Smooth muscle cell of trachea (primary cell): Measurements from ENCODE around the gene TMEM41B. TPM values are rescaled to one million over a fixed set of nuclear protein-coding genes. Genes with fewer than 3 reads are reported as not detected.

Experiments used
- total RNA-seq: library from RNA; depleted of rRNA; stranded (reverse); fragments of >200 nt; gene quantifications from 2 replicates; pipeline ENCODE4 v1.2.1, GENCODE V29; 2014

The TMEM41B gene
- 47.5 and 52.7 TPM in 2 replicates for total RNA-seq

GRCh38 chr11:9314291-9315077 is at the start of gene TMEM41B:
Gene TMEM41B (minus strand): TSS chr11:9314593. CDS start chr11:9314441, 152 bp downstream.

DNA sequence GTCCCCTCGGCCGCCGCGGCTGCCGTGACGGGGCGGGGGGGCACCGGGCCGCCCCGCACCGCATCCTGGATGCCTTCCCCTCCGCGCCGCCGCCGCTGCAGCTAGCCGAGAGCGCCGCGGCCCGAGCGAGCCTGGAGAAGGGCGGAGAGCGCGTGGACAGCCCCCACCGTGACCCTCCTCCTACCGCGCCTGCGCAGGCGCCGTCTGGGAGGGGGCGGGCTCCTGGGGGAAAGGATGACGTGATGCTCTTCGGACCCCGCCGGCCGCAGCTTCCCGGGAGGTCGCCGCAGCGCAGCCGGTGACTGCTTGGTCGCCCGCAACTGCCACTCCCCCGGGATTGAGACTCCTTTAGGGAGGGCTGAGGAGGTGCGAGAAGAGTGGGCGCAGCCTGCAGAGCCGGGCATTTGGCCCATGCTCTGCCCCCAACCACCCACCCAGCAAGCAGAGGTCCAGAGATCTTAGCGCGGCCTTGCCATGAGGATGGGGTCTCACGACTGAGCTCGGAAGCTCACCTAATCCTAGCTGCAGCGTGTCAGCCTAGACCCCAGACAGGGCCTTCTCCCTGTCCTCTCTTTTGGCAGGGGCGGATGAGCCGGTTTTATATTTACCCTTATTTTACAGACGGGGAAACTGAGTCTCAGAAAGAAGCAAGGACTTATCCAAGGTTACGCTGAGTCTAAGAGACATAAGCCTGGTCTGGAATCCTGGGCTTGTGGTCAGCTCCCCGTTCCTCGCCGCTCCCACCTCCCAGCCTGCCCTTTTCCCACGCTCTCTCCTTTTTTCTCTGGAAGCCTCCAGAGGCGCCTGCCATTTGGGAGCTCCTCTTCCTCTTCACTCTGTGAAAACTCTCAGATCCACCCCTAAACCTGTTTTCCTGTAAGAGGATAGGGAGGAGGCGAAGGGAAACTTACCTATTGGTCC is 48.9 kb downstream of the TMEM41B start, which contains the start of gene DENND5A:
TSS of gene DENND5A (minus strand) at position 140 of the 921 bp plus-strand sequence. CDS start 281 bp downstream, outside the sequence.

Other genes starting within 250 kb of the TMEM41B start
- 1.5 and 2.2 TPM in 2 replicates for gene SCUBE2, start 223.0 kb downstream of the TMEM41B start, total RNA-seq
- 122 and 167 TPM in 2 replicates for gene DENND5A, start 49.2 kb downstream of the TMEM41B start, total RNA-seq
- gene IPO7, start 70.1 kb upstream of the TMEM41B start, total RNA-seq: 102 and 120 TPM in 2 replicates
- gene ZNF143, start 146.4 kb upstream of the TMEM41B start, total RNA-seq: 19.3 and 21.7 TPM in 2 replicates